BE2C (cell line): Measurements from ENCODE around the gene TRIM7.

Source experiments
- DNase-seq: peaks from one replicate; pipeline ENCODE4 v3.0.0-alpha.2; 2020
- H3K27me3 ChIP-seq: fragments of 250-450 bp; sonication (Bioruptor Pico); 2 replicates; pipeline ENCODE4 v1.5.1; 2020; ENCODE audit warnings: mild to moderate bottlenecking
- H3K36me3 ChIP-seq: fragments of 250-450 bp; sonication (Bioruptor Pico); 2 replicates; pipeline ENCODE4 v1.5.1; 2020; ENCODE audit warnings: mild to moderate bottlenecking
- H3K4me1 ChIP-seq: fragments of 250-450 bp; sonication (Bioruptor Pico); 2 replicates; pipeline ENCODE4 v1.5.1; 2020
- H3K4me3 ChIP-seq: 2 replicates; pipeline ENCODE4 v1.5.1; 2011; ENCODE audit warnings: low read depth, low read length
- H3K9me3 ChIP-seq: fragments of 250-450 bp; sonication (Bioruptor Pico); 2 replicates; pipeline ENCODE4 v1.5.1; 2020
- TF ChIP-seq, protein P1 (sequence below): IDR thresholded peaks from 2 replicates; pipeline ENCODE4 v1.5.1; 2012; ENCODE audit warnings: mild to moderate bottlenecking, low read depth, low read length

Gene TRIM7

DNA sequence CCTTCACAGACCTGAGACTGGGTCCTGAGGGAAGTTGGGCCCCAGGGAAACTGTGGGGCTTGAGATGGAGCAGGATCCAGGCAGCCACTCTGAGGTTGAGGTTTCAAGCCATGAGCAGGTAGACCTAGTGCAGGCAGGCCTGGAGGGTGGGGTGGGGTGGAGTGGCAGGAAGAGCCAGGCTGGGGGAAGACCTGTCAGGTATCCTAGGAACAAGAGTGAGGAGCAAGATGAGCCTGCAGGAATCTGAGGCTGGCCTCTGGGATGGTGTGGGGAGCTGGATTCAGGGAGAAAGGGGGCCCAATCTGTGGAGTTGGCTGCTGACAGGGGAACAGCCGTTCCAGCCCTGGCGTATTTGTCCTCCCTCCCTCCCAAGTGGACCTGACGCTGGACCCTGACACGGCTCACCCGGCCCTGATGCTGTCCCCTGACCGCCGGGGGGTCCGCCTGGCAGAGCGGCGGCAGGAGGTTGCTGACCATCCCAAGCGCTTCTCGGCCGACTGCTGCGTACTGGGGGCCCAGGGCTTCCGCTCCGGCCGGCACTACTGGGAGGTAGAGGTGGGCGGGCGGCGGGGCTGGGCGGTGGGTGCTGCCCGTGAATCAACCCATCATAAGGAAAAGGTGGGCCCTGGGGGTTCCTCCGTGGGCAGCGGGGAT, 28.9 kb upstream of the TRIM7 start:
- H3K36me3 ChIP-seq = peaks cover 51% of the 10 kb centered on the region
- H3K4me3 ChIP-seq = no peak overlapping the region
- 0 out of 2 replicates have a peak, but pooled peaks cover 2% of the 10 kb centered on the region for H3K27me3 ChIP-seq
- H3K9me3 ChIP-seq = no peaks in the 10 kb centered on the region
- peaks cover 9% of the 10 kb centered on the region; the same call in 1 of the 2 replicates for H3K4me1 ChIP-seq
- TF ChIP-seq, protein P1, sequence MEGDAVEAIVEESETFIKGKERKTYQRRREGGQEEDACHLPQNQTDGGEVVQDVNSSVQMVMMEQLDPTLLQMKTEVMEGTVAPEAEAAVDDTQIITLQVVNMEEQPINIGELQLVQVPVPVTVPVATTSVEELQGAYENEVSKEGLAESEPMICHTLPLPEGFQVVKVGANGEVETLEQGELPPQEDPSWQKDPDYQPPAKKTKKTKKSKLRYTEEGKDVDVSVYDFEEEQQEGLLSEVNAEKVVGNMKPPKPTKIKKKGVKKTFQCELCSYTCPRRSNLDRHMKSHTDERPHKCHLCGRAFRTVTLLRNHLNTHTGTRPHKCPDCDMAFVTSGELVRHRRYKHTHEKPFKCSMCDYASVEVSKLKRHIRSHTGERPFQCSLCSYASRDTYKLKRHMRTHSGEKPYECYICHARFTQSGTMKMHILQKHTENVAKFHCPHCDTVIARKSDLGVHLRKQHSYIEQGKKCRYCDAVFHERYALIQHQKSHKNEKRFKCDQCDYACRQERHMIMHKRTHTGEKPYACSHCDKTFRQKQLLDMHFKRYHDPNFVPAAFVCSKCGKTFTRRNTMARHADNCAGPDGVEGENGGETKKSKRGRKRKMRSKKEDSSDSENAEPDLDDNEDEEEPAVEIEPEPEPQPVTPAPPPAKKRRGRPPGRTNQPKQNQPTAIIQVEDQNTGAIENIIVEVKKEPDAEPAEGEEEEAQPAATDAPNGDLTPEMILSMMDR = no peak
- DNase-seq = no peak

DNA sequence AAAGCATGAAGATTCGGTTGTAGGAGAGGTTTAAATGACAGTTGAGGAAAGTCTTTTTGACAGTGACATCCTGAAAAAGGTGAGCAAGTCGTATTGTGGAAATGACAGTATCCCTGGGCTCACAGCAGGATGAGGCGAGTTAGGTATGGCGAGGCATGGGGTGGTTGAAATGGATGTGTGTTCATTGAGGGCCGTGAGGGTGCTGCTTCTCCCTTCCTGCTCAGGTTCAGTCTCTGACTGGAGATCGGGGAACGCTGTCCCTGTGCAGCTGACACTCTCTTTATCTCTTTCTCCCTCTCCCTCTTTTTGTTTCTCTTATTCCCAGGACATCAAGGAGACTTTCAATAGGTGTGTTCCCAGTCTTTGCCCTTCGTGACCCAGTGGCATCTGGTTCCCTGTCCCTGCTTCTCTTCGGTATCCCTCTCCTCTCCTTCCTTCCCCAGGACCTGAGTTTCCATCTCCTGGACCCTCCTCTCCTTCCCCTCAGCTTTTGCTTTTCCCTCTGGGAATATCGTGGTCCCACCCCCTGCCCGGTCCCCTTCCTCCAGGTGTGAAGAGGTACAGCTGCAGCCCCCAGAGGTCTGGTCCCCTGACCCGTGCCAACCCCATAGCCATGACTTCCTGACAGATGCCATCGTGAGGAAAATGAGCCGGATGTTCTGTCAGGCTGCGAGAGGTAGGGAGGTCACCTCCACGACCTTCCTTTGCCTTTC, 28.2 kb upstream of the TRIM7 start:
- TF ChIP-seq, protein P1 = no peak
- no peak for DNase-seq
- H3K4me1 ChIP-seq = peaks cover 9% of the 10 kb centered on the region; the same call in 1 of the 2 replicates

GRCh38 chr5:181232593-181232992, 27.6 kb upstream of the TRIM7 start:
- Histone ChIP-seq H3K36me3 (peaks cover 38% of the 10 kb centered on the region), H3K4me1 (peaks cover 9% of the 10 kb centered on the region; the same call in 1 of the 2 replicates), H3K4me3 (no peak overlapping the region), H3K9me3 (no peaks in the 10 kb centered on the region), H3K27me3 (0 out of 2 replicates have a peak, but pooled peaks cover 2% of the 10 kb centered on the region)
- TF ChIP-seq, protein P1 = no peak
- no peak for DNase-seq

More for the DNA sequence above, 28.2 kb upstream of the TRIM7 start:
- H3K9me3 ChIP-seq = no peaks in the 10 kb centered on the region
- H3K4me3 ChIP-seq = no peak overlapping the region
- H3K27me3 ChIP-seq = 0 out of 2 replicates have a peak, but pooled peaks cover 2% of the 10 kb centered on the region
- peaks cover 44% of the 10 kb centered on the region for H3K36me3 ChIP-seq

GRCh38 chr5:181231432-181231831, 26.4 kb upstream of the TRIM7 start:
- Histone ChIP-seq H3K4me1 (peaks cover 9% of the 10 kb centered on the region; the same call in 1 of the 2 replicates), H3K4me3 (no peak overlapping the region), H3K36me3 (peaks cover 26% of the 10 kb centered on the region), H3K27me3 (0 out of 2 replicates have a peak, but pooled peaks cover 2% of the 10 kb centered on the region), H3K9me3 (no peaks in the 10 kb centered on the region)
- TF ChIP-seq, protein P1 = no peak
- no peak for DNase-seq

GRCh38 chr5:181230551-181230950, 25.6 kb upstream of the TRIM7 start:
- TF ChIP-seq, protein P1 = no peak

GRCh38 chr5:181229996-181230395, 25.0 kb upstream of the TRIM7 start:
- Histone ChIP-seq H3K36me3 (peaks cover 12% of the 10 kb centered on the region), H3K27me3 (no peaks in the 10 kb centered on the region), H3K4me3 (no peak overlapping the region), H3K4me1 (no peaks in the 10 kb centered on the region), H3K9me3 (no peaks in the 10 kb centered on the region)
- no peak for DNase-seq
- TF ChIP-seq, protein P1 = no peak

More at GRCh38 chr5:181230551-181230950, 25.6 kb upstream of the TRIM7 start:
- H3K4me1 ChIP-seq = peaks cover 3% of the 10 kb centered on the region; the same call in 1 of the 2 replicates
- H3K9me3 ChIP-seq = no peaks in the 10 kb centered on the region
- no peak for DNase-seq
- H3K36me3 ChIP-seq = peaks cover 17% of the 10 kb centered on the region
- no peaks in the 10 kb centered on the region for H3K27me3 ChIP-seq
- H3K4me3 ChIP-seq = no peak overlapping the region
